Measurements from ENCODE around the gene AMER3.
A peak's percentile ranks its signal among the peaks of the same experiment; 100 is the strongest.
"Not testable (repeated sequence)": the region's sequence is repeated elsewhere in the genome, so short reads cannot be mapped to it uniquely, and the experiment has no call there.

Gene AMER3, protein sequence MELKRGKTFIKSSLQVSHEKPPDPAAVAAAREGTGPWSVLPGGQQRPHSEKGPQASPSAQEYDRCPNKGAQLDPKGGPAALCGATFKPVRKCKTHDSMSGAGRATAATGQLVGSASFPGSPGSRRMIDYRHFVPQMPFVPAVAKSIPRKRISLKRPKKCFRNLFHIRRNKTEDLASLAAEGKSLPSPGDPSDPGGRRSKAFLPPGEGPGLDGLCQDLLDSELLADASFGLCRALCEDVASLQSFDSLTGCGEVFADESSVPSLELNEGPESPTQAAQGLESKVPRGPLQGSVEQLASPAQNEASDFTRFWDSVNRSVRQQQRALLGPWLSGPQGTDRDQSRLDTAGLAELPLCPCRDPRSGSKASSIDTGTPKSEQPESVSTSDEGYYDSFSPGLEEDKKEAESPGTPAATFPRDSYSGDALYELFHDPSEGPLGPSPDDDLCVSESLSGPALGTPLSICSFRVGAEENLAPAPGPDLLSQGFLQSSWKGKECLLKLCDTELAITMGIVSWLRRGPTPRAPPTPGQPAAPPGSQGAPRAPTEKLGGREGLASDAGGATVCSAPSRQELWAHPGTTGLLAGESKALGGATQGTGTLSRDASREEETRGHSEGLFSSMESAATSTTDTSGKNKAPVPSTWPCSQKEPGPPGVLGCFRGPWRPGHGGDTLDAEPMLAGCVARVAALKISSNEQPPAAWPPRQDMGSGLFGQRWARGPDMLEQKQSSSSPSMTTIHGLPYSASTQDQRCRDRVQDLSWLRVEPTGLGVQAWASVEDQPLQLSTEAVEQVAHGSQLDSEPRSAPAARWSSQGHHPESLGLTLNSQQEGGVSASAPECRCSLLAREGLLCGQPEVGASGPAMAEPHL

DNA sequence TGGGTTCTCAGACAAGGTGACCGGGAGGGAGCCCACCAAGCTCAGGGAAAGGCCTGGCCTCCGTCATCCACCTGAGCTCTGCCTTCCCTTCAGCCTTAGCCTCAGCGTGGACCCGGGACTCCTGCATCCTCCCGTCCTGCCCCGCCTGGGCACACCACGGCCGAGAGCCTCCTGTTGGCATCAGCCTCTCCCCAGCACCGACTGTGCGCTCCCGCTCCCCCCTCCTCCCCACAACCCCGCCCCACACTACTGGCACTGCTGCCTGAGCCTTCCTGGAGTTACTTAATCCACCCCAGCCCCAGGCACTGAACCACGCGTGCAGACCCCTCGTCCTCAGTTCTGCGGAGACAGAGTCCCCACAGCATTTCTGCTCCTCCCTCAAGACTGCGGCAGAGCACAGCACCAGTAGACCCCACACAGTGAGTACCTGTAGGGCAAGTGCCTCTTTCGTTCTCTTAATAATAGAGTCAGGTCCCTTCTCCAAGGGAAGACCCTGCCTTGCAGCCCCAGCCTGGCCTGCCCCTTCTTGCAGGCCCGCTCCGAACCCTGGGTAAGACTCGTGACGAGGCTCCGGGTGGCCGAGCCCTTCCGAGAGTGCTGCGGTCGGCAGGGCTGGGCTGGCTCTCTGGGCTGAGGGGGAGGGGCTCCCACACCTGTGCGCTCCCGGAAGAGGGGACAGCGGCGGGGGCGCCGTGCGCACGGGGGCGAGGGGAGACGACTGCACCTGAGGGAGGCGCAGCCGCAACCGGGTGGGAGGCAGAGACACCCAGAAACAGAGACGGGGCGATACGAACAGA, at the start of gene AMER3:
TSS of gene AMER3 (plus strand) at position 285 of the 797 bp plus-strand sequence. CDS start 6,533 bp downstream, outside the sequence.
- no peak for DNase-seq

DNA sequence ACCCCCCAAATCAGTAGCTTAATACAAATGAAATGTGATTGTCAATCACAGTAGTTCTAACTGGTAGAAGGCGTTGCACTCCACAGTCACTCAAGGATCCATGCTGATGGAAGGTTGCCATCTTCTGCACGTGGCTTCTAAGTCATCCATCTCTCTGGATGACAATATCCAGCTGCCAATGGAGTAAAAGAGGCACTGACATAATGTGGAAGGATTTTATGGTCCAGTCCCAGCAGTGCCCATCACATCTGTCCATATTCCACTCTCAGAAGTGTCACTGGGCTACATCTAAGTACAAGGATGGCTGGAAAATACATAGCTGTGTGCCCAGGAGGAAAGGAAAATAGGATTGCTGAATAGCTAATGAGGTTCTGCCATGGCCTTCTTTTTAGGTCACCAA, 40.5 kb upstream of the AMER3 start:
- not testable (repeated sequence) for DNase-seq

DNA sequence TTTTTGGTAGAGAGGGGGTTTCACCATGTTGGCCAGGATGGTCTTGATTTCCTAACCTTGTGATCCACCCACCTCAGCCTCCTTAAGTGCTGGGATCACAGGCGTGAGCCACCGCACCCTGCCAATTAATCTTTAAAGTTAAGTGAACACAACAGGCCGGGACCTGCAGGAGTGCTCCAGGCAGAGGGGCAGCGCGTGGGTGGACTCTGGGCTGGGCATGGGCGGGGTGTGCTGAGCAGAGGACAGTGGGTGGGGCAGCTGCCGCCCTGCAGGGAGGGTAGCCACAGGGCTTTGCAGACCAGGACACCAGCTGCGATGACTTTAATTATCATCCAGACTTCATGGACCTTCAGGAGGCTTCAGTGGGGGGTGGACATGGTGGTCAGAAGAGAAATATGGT, 35.3 kb upstream of the AMER3 start:
- no peak for DNase-seq

DNA sequence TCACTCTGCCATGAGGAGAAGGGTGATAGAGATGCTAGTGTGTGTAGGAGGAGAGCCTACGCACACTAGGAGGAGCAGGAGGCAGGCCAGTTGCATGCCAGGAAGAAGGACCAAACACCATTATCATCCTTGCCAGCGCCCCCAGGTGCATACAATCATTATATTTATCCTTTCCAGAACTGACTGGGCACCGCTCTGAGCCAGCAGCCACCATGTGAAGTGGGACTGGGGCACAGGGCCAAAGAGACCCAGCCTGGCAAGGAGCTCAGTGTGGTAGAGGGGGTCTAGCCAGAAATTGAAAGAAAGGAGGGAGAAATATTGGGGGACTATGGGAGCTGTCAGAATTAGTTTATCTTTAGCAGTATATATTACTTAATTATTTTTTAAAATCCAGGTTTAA, 34.8 kb upstream of the AMER3 start:
- DNase-seq, result no peak

DNA sequence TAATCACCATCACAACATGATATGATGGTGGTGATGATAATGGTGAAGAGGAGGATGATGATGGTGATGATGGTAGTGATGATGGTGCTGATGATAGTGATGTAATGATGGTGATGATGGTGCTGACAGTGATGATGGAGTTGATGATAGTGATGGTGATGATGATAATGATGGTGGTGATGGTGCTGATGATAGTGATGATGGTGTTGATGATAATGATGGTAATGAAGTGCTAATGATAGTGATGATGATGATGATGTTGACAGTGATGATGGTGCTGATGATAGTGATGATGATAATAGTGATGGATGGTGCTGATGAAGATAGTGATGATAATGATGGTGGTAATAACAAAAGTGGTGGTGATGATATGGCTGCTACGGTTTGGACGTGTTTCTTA, 30.9 kb upstream of the AMER3 start:
- DNase-seq, result no peak

DNA sequence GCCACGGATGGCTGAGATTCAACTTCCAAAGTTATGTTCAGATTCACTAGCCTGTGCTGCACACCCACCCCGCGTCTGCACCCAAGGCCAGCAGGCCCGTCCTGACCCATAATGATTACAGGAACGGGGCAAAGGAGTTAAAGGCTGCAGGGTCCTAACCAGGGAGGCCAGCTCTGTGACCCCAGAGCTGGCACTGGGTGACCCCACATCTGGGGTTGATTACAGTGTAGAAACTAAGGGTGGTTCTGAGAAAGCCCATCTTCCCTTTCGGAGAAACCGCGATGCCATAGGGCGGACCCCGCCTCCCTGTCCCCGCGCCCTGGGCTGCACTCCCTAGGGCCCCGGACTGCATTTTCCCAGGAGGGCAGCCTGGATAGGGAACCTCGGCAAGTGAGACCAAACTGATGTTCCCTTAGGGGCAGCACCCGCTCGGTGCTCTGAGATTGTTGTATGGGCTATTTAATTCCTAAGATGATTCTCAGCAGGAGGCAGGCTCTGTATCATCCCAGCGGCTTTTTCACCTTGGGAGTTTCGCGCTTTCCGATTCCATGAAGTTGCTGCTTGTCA, 28.6 kb upstream of the AMER3 start:
- no peak for DNase-seq

DNA sequence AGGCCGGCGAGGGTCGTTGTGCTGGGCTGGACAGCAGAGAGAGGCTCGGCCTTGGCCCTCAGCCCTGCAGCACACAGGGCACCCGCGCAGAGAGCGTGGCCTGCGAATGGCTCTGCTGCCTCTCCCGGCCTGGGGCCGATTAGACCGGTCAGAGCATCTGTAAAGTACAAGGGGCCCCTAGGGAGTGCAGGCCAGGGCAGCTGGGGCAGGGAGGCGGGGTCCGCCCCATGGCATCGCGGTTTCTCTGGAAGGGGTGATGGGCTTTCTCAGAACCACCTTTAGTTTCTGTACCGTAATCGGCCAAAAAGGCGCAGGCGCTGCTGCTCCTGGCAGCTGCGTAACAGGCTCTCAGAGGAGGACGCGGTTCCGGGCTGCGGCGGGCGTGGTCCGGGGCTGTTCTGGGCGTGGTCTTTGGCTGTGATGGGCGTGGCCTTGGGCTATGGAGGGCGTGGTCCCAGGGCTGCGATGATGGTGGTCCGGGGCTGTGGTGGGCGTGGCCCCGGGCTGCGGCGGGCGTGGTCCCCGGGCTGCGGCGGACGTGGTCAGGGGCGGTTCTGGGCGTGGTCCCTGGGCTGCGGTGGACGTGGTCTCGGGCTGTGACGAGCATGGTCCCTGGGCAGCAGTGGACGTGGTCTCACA, 27.9 kb upstream of the AMER3 start:
- peak; percentile 83 to 90 for DNase-seq

DNA sequence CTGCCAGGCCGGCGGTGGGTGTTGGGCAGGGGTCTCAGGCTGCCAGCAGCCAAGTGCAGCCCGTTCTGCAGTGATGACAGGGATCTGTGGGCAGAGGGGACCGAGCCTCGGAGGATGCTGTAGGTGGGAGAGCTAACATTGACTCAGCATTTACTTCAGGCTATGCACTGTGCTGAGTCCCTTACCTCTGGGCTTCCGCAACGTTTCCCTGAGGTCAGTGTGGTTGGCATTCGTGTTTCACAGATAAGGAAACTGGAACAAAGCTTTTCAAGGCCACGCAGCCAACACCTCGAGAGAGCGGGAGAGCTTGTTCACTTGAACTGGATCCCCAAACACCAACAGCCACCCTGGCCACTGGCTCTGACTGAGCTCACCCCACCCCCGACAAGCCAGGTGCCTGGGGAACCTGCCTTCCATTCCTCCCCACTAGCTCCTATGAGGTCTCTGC, 27.3 kb upstream of the AMER3 start:
- DNase-seq, result peak in 1 of 2 donors; percentile 17

DNA sequence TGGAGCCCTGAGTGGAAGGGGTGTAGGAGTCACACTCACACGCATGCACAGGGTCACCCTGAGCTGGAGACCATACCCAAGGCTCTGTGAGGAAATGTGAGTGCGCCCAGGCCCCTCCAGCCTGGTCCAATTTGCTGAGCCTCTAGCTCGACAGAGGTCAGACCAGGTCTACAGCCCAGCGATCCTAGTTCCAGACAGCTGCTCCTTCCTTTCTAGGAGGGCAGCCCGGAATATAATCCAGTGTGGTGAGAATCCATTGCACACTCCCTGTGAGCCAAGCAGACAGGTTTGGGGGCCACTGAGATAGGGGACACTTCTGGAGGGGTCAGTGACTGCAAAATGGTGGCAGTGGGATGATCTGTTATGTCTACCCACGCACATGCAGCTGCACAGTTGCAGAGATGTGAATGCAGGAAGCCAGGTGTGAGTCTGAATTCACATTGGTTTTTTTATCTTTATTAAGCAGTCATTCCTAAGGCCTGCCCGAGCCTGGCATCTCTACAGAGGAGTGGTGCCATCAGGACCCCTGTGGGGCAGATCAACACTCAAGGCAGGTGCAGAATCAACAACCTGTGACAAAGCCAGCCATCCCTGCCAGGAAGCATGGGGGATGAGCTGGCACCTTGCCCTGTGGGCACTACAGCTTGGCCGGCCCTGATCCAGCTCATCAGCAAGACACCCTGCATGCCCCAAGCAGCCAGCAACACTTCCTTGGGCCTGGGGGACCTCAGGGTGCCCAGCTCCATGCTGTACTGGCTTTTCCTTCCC, 26.6 kb upstream of the AMER3 start, which contains the start of gene GPR148:
TSS of gene GPR148 (plus strand) at position 522 of the 768 bp plus-strand sequence. CDS start at position 604, 82 bp downstream.
- DNase-seq, result no peak

DNA sequence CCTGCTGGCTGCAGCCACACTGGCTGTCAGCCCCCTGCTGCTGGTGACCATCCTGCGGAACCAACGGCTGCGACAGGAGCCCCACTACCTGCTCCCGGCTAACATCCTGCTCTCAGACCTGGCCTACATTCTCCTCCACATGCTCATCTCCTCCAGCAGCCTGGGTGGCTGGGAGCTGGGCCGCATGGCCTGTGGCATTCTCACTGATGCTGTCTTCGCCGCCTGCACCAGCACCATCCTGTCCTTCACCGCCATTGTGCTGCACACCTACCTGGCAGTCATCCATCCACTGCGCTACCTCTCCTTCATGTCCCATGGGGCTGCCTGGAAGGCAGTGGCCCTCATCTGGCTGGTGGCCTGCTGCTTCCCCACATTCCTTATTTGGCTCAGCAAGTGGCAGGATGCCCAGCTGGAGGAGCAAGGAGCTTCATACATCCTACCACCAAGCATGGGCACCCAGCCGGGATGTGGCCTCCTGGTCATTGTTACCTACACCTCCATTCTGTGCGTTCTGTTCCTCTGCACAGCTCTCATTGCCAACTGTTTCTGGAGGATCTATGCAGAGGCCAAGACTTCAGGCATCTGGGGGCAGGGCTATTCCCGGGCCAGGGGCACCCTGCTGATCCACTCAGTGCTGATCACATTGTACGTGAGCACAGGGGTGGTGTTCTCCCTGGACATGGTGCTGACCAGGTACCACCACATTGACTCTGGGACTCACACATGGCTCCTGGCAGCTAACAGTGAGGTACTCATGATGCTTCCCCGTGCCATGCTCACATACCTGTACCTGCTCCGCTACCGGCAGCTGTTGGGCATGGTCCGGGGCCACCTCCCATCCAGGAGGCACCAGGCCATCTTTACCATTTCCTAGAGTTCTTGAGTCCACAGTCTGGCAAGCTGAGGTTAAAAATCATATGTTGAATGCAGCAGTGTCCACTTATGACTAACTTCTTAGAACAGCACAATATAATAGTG, 25.7 kb upstream of the AMER3 start:
- DNase-seq, result no peak

DNA sequence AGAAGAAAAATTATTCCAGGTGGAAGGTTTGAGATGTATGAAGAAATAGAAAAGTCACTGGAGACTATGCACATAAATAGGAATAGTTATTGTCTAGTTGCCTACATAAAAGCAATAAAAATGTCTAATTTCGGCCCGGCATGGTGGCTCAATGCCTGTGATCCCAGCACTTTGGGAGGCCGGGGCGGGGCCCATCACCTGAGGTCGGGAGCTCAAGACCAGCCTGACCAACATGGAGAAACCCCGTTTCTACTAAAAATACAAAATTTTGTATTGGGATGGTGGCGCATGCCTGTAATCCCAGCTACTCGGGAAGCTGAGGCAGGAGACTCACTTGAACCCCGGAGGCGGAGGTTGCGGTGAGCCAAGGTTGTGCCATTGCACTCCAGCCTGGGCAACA, 23.1 kb upstream of the AMER3 start:
- DNase-seq, result not testable (repeated sequence)

DNA sequence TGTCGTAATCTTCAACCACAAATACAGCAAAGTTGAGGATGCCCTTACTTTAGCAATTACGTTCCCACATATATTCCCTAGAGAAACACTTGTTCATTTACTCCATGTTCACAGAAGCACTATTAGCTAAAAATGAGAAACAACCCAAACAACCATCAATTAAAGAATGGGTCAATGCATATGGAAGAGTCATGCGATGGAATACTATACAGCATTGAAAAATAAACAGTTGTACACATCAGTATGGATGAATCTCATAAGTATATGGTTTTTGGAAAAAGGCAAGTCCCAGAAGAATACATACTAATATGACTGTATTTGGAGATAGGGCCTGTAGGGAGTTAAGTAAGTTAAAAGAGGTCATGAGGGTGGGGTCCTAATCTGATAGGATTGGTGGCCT, 20.1 kb upstream of the AMER3 start:
- no peak for DNase-seq

DNA sequence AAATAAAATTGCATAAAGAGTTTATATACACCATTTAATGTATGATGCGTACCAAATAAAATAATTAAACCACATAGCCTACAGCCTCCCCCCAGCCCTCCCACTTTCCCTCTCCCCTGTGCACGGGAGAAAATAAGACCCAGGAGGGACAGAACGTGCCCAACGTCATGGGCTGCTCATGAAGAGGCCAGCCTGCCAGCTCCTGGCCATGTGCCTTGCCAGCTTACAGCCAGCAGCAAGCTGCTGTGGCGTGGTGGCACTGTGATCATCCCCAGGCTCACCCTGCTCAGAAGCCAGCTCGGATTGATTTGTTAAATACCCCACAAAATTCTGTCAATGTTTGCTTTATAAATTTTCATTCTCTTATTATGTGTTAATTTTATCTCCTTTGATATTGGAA, 18.9 kb upstream of the AMER3 start:
- no peak for DNase-seq

DNA sequence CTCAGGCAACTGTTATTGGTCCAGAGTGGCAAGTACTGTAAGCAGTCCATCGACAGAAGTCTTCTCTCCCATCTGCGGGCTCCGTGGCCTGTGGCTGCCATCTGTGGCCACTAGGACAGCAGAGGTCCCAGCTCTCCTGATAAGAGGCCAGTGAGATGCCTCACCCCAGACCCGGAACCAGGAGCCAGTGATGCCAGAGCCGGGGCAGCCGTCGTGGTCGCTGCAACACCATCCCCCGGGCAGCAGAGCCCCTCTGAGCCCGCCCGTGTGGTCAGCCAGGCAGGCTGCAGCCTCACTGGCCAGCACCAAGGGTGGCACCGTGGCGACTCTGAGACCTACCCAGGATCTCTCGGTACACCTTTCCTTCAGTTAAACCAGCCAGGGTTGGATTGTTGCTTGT, 17.7 kb upstream of the AMER3 start:
- no peak for DNase-seq

DNA sequence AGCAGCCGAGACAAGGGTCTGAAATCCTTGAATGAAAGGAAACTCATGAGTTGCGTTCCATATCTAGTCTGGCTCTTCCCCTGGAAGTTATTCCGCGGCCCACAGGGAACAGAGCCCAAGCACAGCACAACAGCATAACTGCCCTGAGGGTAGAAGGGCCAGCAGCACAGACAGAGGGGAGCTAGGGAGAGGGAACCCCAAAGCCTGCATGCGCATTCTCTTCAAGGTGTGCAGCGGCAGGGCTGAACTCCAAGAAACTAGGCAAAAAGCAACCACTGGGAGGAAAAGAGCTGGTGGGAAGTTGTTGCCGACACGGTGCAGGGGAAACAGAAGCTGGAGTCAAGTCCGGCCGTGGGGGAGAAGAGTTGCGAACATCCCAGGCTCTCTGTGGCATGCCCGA, 14.7 kb upstream of the AMER3 start:
- DNase-seq, result no peak

DNA sequence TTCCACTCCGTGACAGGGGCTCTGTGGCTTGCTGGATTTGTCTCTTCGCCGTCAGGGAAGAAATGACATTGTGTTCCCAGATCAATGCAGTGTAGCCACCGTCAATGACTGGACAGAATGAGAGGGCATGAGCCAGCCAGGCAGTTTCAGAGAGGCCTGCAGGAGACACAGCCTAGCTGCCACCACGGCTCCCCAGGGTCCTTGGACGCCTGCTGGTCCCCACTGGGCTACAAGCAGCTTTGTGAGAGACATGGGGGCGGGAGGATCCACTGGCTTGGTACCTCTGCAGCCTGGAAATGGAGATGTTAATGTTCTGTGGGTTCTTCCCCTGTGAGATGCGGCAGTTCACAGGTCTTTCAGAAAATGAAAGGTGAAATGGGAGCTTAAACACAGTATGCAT, 12.1 kb upstream of the AMER3 start:
- DNase-seq, result no peak

DNA sequence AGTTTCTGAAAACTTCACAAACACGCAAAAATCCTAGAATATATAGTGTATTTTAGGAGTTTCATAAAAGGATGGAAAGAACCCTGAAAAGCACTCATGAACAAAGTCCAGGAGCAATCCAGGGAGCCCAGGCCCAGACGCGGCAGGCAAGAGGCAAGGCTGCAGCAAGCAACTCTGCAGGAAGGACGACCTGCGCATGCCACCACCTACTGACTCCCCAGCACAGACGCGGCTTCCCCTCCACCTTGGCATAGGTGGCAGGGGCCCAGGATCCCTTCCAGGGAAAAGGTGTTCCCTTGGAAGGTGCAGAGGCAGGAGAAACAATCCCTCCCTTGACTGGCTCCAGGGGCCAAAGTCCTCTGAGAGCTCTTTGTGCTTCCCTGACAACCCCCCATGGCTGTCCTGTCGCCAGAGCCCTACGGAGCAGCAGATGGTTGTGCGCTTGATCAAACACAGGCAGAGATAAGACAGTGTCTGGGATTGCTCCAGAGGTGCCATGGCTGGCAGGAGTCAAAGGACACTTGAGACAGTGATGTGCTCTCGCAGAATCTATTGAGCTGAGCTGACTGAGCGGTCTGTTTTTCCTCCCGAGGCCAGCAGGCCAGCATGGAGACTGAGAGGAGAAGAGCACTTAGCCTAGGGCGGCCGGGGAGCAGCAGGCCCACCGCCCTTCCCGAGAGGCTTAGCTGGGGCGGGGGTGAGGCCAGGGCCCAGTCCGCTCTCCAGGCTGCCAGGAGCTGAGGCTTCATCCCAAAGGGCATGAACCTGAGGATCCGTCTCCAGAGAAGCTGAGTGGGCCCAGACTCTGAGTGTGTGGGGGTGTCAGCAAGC, 10.8 kb upstream of the AMER3 start:
- DNase-seq, result no peak

DNA sequence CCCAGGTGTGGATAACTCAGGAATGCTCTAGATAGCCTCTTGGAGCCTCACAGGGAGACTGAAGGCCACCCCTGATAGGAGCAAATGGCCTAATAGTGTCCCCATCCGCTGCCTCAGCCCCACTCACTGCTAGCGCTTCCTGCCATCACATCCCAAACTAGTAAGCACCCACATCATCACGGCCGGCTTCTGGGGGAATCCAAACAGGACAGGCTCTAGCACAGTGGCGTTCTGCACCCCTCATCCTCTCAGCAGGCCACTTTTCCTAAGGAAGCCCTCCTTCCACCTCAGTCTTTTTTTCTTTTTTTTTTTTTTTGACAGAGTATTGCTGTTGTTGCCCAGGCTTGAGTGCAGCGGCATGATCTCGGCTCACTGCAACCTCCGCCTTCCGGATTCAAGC, 6.3 kb upstream of the AMER3 start:
- DNase-seq, result no peak

DNA sequence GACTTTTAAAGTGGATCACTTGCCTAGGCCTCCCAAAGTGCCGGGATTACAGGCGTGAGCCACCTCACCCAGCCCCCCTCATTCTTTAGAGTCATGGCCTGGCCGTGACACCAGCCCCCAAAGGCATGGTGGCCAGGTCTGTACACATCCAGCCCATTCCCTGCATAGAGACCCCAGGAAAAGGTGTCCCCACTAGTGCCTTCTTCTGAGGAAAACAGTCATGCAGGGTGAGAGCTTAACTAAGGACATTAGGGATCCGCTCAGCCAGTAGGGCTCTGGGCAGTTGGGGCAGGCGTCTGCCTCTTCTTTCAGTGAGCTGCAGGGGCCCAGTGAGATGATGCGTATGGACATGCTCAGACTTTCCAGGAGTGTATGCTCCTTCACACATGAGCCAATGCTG, 5.7 kb upstream of the AMER3 start:
- DNase-seq, result no peak
